Neutrophil (primary cell): ENCODE measurements around the gene TSHZ1.

Source experiments
- H3K27ac ChIP-seq: fragments of 200-600 bp; sonication (generic); 2 replicates; pipeline ENCODE4 v1.5.1; 2016; ENCODE audit warnings: mild to moderate bottlenecking, moderate library complexity
- H3K27me3 ChIP-seq: fragments of 200-600 bp; sonication (generic); 2 replicates; pipeline ENCODE4 v1.6.0; 2016; ENCODE audit warnings: mild to moderate bottlenecking
- H3K36me3 ChIP-seq: fragments of 200-600 bp; sonication (generic); 2 replicates; pipeline ENCODE4 v1.5.1; 2017
- H3K4me1 ChIP-seq, 2 experiments: fragments of 200-600 bp in 1 of 2; sonication (generic) in 1 of 2; 1 replicate in 1 of 2; 2 replicates in 1 of 2; pipeline versions ENCODE4 v1.5.1 to v1.6.1; 2013 to 2016; ENCODE audit warnings: low read depth in 1 of 2, low read length in 1 of 2, mild to moderate bottlenecking in 1 of 2, moderate library complexity in 1 of 2; ENCODE audit not compliant: control insufficient read depth in 1 of 2, insufficient read depth in 1 of 2
- H3K4me3 ChIP-seq, 2 experiments: fragments of 200-600 bp in 1 of 2; sonication (generic) in 1 of 2; 1 replicate in 1 of 2; 2 replicates in 1 of 2; pipeline ENCODE4 v1.5.1; 2013 to 2016; ENCODE audit warnings: low read depth in 1 of 2, low read length in 1 of 2, mild to moderate bottlenecking in 1 of 2, moderate library complexity in 1 of 2
- H3K9me3 ChIP-seq: fragments of 200-600 bp; sonication (generic); 2 replicates; pipeline ENCODE4 v1.5.1; 2016
- TF ChIP-seq, protein P1 (sequence below): fragments of 200-600 bp; sonication (generic); IDR thresholded peaks from 2 replicates; pipeline ENCODE4 v1.5.1; 2016; ENCODE audit warnings: antibody characterized with exemption

Gene TSHZ1

DNA sequence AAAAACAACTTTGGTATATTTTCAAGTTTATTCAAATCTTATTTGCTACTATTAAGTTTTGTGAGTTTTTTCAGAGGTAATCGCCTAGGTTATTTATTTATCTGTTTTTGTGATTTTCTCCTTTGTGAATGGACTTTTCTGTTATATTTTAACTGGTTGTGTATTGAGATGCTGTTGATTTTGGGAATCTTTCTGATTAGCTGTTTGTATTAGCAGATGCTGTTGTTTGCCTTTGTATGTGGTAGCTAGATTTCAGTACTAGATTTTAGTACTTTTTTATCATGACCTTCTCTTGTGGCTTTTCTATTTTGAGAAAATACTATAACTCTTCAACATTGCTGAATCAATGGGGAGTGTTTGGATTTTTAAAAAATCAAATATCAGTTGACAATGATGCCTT is 42.4 kb downstream of the TSHZ1 start:
- peaks cover 17 to 18% of the 10 kb centered on the region in 2 experiments for H3K4me1 ChIP-seq
- H3K36me3 ChIP-seq, result no peaks in the 10 kb centered on the region
- H3K4me3 ChIP-seq, result no peak overlapping the region
- TF ChIP-seq, protein P1, sequence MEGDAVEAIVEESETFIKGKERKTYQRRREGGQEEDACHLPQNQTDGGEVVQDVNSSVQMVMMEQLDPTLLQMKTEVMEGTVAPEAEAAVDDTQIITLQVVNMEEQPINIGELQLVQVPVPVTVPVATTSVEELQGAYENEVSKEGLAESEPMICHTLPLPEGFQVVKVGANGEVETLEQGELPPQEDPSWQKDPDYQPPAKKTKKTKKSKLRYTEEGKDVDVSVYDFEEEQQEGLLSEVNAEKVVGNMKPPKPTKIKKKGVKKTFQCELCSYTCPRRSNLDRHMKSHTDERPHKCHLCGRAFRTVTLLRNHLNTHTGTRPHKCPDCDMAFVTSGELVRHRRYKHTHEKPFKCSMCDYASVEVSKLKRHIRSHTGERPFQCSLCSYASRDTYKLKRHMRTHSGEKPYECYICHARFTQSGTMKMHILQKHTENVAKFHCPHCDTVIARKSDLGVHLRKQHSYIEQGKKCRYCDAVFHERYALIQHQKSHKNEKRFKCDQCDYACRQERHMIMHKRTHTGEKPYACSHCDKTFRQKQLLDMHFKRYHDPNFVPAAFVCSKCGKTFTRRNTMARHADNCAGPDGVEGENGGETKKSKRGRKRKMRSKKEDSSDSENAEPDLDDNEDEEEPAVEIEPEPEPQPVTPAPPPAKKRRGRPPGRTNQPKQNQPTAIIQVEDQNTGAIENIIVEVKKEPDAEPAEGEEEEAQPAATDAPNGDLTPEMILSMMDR, result no peak
- H3K27ac ChIP-seq, result no peak overlapping the region
- no peaks in the 10 kb centered on the region for H3K27me3 ChIP-seq
- no peaks in the 10 kb centered on the region for H3K9me3 ChIP-seq

DNA sequence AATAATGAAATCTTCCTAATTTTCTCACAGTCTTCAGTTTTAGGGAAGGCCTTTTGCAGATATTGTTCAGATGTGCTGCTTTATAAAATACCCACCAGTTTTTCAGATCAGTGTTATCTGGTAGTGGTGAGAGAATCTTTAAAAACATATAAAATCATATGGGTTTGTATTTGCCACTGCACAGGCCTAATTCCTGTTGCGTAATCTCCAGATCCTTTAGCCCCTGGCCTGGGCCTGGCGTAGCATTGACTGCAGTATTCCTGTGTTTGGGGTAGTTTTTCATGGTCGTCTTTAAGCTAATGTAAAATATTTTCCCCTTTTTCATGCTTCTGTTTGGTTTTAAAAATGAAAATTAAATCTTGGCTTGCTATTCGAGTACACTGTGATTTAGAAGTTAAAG is 43.2 kb downstream of the TSHZ1 start:
- Histone ChIP-seq H3K9me3 (no peaks in the 10 kb centered on the region), H3K27me3 (no peaks in the 10 kb centered on the region), H3K27ac (no peak overlapping the region), H3K4me3 (no peak overlapping the region), H3K4me1 (peaks cover 10 to 12% of the 10 kb centered on the region in 2 experiments), H3K36me3 (no peaks in the 10 kb centered on the region)
- TF ChIP-seq, protein P1, result no peak

- H3K9me3 ChIP-seq, result no peaks in the 10 kb centered on the region
- TF ChIP-seq, protein P1, result no peak
- no peaks in the 10 kb centered on the region for H3K36me3 ChIP-seq
- no peak overlapping the region for H3K27ac ChIP-seq
- H3K4me3 ChIP-seq, result no peak overlapping the region
- H3K4me1 ChIP-seq, result no peaks in the 10 kb centered on the region
- H3K27me3 ChIP-seq, result no peaks in the 10 kb centered on the region
Measured at GRCh38 chr18:75255094-75255493, 44.5 kb downstream of the TSHZ1 start.

- no peaks in the 10 kb centered on the region for H3K4me1 ChIP-seq
- no peaks in the 10 kb centered on the region for H3K9me3 ChIP-seq
- H3K27ac ChIP-seq, result no peak overlapping the region
- no peak overlapping the region for H3K4me3 ChIP-seq
- H3K36me3 ChIP-seq, result no peaks in the 10 kb centered on the region
- TF ChIP-seq, protein P1, result no peak
- H3K27me3 ChIP-seq, result no peaks in the 10 kb centered on the region
Measured at GRCh38 chr18:75256376-75256775, 45.8 kb downstream of the TSHZ1 start.

DNA sequence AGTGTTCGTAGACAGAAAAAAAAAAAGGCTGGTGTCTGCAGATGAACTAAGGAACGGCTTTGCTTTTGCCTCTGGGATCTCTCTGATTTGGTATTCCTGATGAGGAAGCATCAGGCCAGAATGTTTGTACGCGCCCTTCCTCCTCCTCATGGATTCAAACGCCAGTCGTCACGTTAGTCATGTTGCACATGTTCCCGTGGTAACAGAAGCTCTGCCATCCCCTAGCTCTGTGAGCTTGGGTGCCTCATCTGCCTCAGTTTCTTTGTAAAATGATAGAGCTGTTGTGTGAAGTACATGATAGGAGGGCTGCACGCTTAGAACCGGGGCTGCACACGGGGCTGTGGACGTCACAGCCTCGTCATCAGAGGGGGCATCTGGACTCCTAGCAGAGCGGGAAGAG is 47.0 kb downstream of the TSHZ1 start:
- Histone ChIP-seq H3K27ac (no peak overlapping the region), H3K27me3 (no peaks in the 10 kb centered on the region), H3K4me1 (no peaks in the 10 kb centered on the region), H3K9me3 (no peaks in the 10 kb centered on the region), H3K36me3 (no peaks in the 10 kb centered on the region), H3K4me3 (no peak overlapping the region)
- TF ChIP-seq, protein P1, result no peak
